HepG2 (cell line): ENCODE results near the gene DCAF8. TPM values are rescaled to one million over a fixed set of nuclear protein-coding genes. Genes with fewer than 3 reads are reported as not detected.

Experiments
- KLF9 ChIP-seq: IDR thresholded peaks from 2 replicates; pipeline ENCODE4 v1.6.1; 2016; ENCODE audit warnings: low read depth
- MAZ ChIP-seq, 2 experiments: sonication (generic) in 1 of 2; formaldehyde crosslinking in 1 of 2; IDR thresholded peaks; 2 replicates each; pipeline versions ENCODE4 v1.5.0 to v1.6.1; 2012 to 2020; ENCODE audit warnings: low read depth in 2 of 2, mild to moderate bottlenecking in 2 of 2, borderline replicate concordance in 1 of 2, improper control_type of control experiment in 1 of 2, low read length in 1 of 2, missing genetic modification reagents in 1 of 2, moderate library complexity in 1 of 2
- POGZ ChIP-seq: sonication (generic); formaldehyde crosslinking; IDR thresholded peaks from 2 replicates; pipeline ENCODE4 v1.4.0; 2020; ENCODE audit warnings: mild to moderate bottlenecking, missing genetic modification reagents
- SRSF1 ChIP-seq: fragments of 200-400 bp; formaldehyde crosslinking; optimal IDR thresholded peaks from 2 replicates; pipeline ENCODE3; 2017; ENCODE audit warnings: mild to moderate bottlenecking, low read depth, low read length, moderate library complexity
- TCF7L2 ChIP-seq: IDR thresholded peaks from 2 replicates; pipeline ENCODE4 v1.6.1; 2011; ENCODE audit warnings: mild to moderate bottlenecking, low read depth, low read length, moderate library complexity
- YY1 ChIP-seq: IDR thresholded peaks from 2 replicates; pipeline ENCODE4 v1.6.1; 2011; ENCODE audit warnings: low read length, low read depth, moderate library complexity, mild to moderate bottlenecking; ENCODE audit not compliant: insufficient read depth, insufficient replicate concordance
- ZFY ChIP-seq: sonication (generic); formaldehyde crosslinking; IDR thresholded peaks from 2 replicates; pipeline ENCODE4 v1.4.0; 2020; ENCODE audit warnings: missing genetic modification reagents
- ZMYM3 ChIP-seq: sonication (generic); formaldehyde crosslinking; IDR thresholded peaks from 2 replicates; pipeline ENCODE4 v1.5.1; 2020; ENCODE audit warnings: mild to moderate bottlenecking, missing genetic modification reagents
- ZNF260 ChIP-seq: sonication (generic); formaldehyde crosslinking; IDR thresholded peaks from 2 replicates; pipeline ENCODE4 v1.4.0; 2020; ENCODE audit warnings: missing genetic modification reagents, low read depth, mild to moderate bottlenecking, borderline replicate concordance
- ZNF274 ChIP-seq: sonication (generic); formaldehyde crosslinking; IDR thresholded peaks from 2 replicates; pipeline ENCODE4 v1.5.1; 2020; ENCODE audit warnings: mild to moderate bottlenecking, missing genetic modification reagents
- ZNF446 ChIP-seq: sonication (generic); formaldehyde crosslinking; IDR thresholded peaks from 2 replicates; pipeline ENCODE4 v1.5.0; 2020; ENCODE audit warnings: mild to moderate bottlenecking, missing genetic modification reagents
- ZNF501 ChIP-seq: sonication (generic); formaldehyde crosslinking; IDR thresholded peaks from 2 replicates; pipeline ENCODE4 v1.5.1; 2020; ENCODE audit warnings: mild to moderate bottlenecking, moderate library complexity, missing genetic modification reagents
- ZNF572 ChIP-seq: sonication (generic); formaldehyde crosslinking; IDR thresholded peaks from 2 replicates; pipeline ENCODE4 v1.5.1; 2020; ENCODE audit warnings: mild to moderate bottlenecking, missing genetic modification reagents
- ZNF678 ChIP-seq: sonication (generic); formaldehyde crosslinking; IDR thresholded peaks from 2 replicates; pipeline ENCODE4 v1.4.0; 2020; ENCODE audit warnings: mild to moderate bottlenecking, missing genetic modification reagents
- ZNF83 ChIP-seq: sonication (generic); formaldehyde crosslinking; IDR thresholded peaks from 2 replicates; pipeline ENCODE4 v1.4.0; 2020; ENCODE audit warnings: missing genetic modification reagents, mild to moderate bottlenecking, borderline replicate concordance
- polyA plus RNA-seq, 8 experiments: library from polyadenylated mRNA; depleted of rRNA in 3 of 8; stranded (reverse) in 7 of 8; unstranded in 1 of 8; fragments of >200 nt; fragmentation: Illumina TruSeq in 4 of 8; extraction: Trizol in 4 of 8; gene quantifications; 2 replicates each; pipeline versions ENCODE4 v1.2.1 to v1.2.3, GENCODE V29; 2011 to 2016; ENCODE audit warnings: low read depth in 4 of 8, missing spikeins in 1 of 8, mixed read lengths in 1 of 8; ENCODE audit not compliant: insufficient read depth in 1 of 8
- total RNA-seq, 5 experiments: library from RNA; depleted of rRNA; stranded (reverse); fragments of >200 nt; fragmentation: Illumina TruSeq; extraction: Trizol; gene quantifications; 2 replicates each; pipeline ENCODE4 v1.2.3, GENCODE V29; 2016; ENCODE audit warnings: low read depth in 1 of 5
- TF ChIP-seq, protein P1 (sequence below): sonication (generic); formaldehyde crosslinking; conservative IDR thresholded peaks from 2 replicates; pipeline ENCODE4 v1.8.1; 2023; ENCODE audit warnings: missing genetic modification reagents
- TF ChIP-seq, protein P2 (sequence below): sonication (generic); formaldehyde crosslinking; IDR thresholded peaks from 2 replicates; pipeline ENCODE4 v1.9.0; 2021; ENCODE audit warnings: missing genetic modification reagents, mild to moderate bottlenecking, borderline replicate concordance
- TF ChIP-seq, protein P3 (sequence below): IDR thresholded peaks from 2 replicates; pipeline ENCODE4 v1.6.1; 2016; ENCODE audit warnings: low read depth, missing genetic modification reagents, missing compliant biosample characterization

DCAF8 gene
- total and polyA plus RNA-seq, 2 of the 13 experiments (the other 11 are each of a cell fraction or from before 2014, with no cell fraction given) = 73.4 to 79.8 TPM

DNA sequence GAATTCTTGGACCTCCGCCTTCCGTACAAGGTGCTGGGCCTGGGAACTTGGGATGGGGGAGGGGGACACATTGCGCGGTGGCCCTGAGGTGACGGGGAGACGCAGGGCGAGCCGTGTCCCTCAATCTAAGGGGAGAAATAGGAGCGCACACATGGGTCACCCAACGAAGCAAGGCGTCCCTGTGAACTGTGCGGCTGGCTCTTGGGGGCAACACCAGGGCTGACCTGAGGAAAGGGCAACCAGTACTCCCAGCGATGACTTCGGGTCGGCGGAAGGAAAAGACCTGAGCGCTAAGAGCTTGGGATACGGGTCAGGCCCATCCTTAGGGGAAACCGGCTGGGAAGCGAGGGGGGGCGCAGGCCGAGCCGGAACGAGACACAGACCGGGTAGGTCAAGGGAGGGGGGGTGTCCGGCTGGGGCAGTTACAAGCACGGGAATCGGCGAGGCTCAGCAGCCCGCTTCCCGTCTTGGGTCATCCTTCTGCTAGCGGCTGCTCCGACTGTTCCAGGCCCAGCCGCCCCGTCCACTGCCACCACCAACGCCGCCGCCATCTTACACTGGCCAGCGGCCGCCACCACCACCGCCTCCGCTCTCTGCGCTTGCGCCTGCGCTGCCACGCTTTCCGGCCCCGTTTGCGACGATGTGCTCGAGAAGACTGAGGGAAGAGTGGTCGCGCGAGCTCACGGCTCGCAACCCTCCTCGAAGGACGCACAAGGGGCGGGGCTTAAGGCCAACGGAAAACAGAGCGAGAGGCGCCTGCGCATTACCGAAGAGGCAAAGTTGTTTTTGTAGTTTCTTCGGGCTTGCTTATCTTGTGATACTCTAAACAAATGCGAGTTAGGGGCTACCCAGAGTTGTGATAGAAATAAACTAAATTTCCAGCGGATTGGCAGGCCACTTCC is at the start of gene DCAF8 (continued):
- TF ChIP-seq ZNF678 (CRISPR knock-in tag) = no peak
- TF ChIP-seq ZNF572 (CRISPR knock-in tag) = no peak
- TF ChIP-seq, protein P1, sequence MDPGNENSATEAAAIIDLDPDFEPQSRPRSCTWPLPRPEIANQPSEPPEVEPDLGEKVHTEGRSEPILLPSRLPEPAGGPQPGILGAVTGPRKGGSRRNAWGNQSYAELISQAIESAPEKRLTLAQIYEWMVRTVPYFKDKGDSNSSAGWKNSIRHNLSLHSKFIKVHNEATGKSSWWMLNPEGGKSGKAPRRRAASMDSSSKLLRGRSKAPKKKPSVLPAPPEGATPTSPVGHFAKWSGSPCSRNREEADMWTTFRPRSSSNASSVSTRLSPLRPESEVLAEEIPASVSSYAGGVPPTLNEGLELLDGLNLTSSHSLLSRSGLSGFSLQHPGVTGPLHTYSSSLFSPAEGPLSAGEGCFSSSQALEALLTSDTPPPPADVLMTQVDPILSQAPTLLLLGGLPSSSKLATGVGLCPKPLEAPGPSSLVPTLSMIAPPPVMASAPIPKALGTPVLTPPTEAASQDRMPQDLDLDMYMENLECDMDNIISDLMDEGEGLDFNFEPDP (CRISPR knock-in tag) = 0 out of 2 replicates have a peak, but pooled peaks have one; percentile 77
- TF ChIP-seq KLF9 (CRISPR knock-in tag) = no peak
- TF ChIP-seq ZNF274 (CRISPR knock-in tag) = no peak
- peak; percentile 85 for TF ChIP-seq POGZ (CRISPR knock-in tag)
- peak; percentile 97 for TF ChIP-seq YY1
- TF ChIP-seq ZNF260 (CRISPR knock-in tag) = peak; percentile 67; the same call in 1 of the 2 replicates
- peak; percentile 62 for TF ChIP-seq ZNF501 (CRISPR knock-in tag)
- TF ChIP-seq, protein P2, sequence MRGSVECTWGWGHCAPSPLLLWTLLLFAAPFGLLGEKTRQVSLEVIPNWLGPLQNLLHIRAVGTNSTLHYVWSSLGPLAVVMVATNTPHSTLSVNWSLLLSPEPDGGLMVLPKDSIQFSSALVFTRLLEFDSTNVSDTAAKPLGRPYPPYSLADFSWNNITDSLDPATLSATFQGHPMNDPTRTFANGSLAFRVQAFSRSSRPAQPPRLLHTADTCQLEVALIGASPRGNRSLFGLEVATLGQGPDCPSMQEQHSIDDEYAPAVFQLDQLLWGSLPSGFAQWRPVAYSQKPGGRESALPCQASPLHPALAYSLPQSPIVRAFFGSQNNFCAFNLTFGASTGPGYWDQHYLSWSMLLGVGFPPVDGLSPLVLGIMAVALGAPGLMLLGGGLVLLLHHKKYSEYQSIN (CRISPR knock-in tag) = no peak
- peak; percentile 96 for TF ChIP-seq ZFY (CRISPR knock-in tag)
- TF ChIP-seq ZNF83 (CRISPR knock-in tag) = no peak
- no peak for TF ChIP-seq ZMYM3 (CRISPR knock-in tag)
- no peak for TF ChIP-seq MAZ (IDR thresholded peaks at IDR 0.05; ENCODE audit: borderline replicate concordance, low read depth, low read length)
- TF ChIP-seq MAZ (CRISPR knock-in tag; IDR thresholded peaks at IDR 0.05; ENCODE audit: low read depth) = peak; percentile 90
- no peak for TF ChIP-seq TCF7L2
- peak; percentile 97 for TF ChIP-seq ZNF446 (CRISPR knock-in tag)
- peak; percentile 31 for TF ChIP-seq SRSF1
- TF ChIP-seq, protein P3, sequence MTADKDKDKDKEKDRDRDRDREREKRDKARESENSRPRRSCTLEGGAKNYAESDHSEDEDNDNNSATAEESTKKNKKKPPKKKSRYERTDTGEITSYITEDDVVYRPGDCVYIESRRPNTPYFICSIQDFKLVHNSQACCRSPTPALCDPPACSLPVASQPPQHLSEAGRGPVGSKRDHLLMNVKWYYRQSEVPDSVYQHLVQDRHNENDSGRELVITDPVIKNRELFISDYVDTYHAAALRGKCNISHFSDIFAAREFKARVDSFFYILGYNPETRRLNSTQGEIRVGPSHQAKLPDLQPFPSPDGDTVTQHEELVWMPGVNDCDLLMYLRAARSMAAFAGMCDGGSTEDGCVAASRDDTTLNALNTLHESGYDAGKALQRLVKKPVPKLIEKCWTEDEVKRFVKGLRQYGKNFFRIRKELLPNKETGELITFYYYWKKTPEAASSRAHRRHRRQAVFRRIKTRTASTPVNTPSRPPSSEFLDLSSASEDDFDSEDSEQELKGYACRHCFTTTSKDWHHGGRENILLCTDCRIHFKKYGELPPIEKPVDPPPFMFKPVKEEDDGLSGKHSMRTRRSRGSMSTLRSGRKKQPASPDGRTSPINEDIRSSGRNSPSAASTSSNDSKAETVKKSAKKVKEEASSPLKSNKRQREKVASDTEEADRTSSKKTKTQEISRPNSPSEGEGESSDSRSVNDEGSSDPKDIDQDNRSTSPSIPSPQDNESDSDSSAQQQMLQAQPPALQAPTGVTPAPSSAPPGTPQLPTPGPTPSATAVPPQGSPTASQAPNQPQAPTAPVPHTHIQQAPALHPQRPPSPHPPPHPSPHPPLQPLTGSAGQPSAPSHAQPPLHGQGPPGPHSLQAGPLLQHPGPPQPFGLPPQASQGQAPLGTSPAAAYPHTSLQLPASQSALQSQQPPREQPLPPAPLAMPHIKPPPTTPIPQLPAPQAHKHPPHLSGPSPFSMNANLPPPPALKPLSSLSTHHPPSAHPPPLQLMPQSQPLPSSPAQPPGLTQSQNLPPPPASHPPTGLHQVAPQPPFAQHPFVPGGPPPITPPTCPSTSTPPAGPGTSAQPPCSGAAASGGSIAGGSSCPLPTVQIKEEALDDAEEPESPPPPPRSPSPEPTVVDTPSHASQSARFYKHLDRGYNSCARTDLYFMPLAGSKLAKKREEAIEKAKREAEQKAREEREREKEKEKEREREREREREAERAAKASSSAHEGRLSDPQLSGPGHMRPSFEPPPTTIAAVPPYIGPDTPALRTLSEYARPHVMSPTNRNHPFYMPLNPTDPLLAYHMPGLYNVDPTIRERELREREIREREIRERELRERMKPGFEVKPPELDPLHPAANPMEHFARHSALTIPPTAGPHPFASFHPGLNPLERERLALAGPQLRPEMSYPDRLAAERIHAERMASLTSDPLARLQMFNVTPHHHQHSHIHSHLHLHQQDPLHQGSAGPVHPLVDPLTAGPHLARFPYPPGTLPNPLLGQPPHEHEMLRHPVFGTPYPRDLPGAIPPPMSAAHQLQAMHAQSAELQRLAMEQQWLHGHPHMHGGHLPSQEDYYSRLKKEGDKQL (CRISPR knock-in tag) = 0 out of 2 replicates have a peak, but pooled peaks have one; percentile 47
